A673 (cell line): ENCODE measurements around the gene LIMK1. TPM values are rescaled to one million over a fixed set of nuclear protein-coding genes. Genes with fewer than 3 reads are reported as not detected.

Source experiments
- BruUV-seq: library from RNA; stranded (reverse); fragments of 400-500 nt; replicated peaks from 2 replicates; lab custom pipeline; 2021; lab: Mats Ljungman, UMichigan
- CTCF ChIA-PET: fragments of 300-600 bp; sonication (Branson Sonifier 250); formaldehyde crosslinking; loops from one replicate; lab custom pipeline; 2022; ENCODE audit warnings: antibody characterized with exemption; lab: Charles Lee
- POLR2A ChIA-PET: fragments of 300-600 bp; sonication (Branson Sonifier 250); formaldehyde crosslinking; loops from one replicate; lab custom pipeline; 2022; ENCODE audit warnings: antibody characterized with exemption; ENCODE audit not compliant: low non-redundant PET; lab: Charles Lee
- DNase-seq: peaks from one replicate; pipeline ENCODE4 v3.0.0-alpha.2; 2015; ENCODE audit warnings: low spot score
- H3K27ac ChIP-seq: fragments of 200-600 bp; sonication (generic); 2 replicates; pipeline ENCODE4 v1.5.1; 2016; ENCODE audit warnings: mixed run types, low read depth, mild to moderate bottlenecking, mixed read lengths, antibody characterized with exemption, low read length; ENCODE audit not compliant: poor library complexity, severe bottlenecking
- H3K27me3 ChIP-seq: fragments of 200-600 bp; sonication (generic); replicated peaks from 2 replicates; pipeline ENCODE4 v1.6.1; 2017; ENCODE audit warnings: mixed run types, low read depth, mild to moderate bottlenecking, mixed read lengths, antibody characterized with exemption, low read length; ENCODE audit not compliant: insufficient read depth, poor library complexity
- H3K36me3 ChIP-seq: fragments of 200-600 bp; sonication (generic); 2 replicates; pipeline ENCODE4 v1.6.1; 2016; ENCODE audit warnings: mixed run types, mild to moderate bottlenecking, mixed read lengths, antibody characterized with exemption, low read length; ENCODE audit not compliant: insufficient read depth, poor library complexity, severe bottlenecking
- H3K4me1 ChIP-seq: fragments of 200-600 bp; sonication (generic); 2 replicates; pipeline ENCODE4 v1.6.1; 2017; ENCODE audit warnings: mixed run types, mild to moderate bottlenecking, mixed read lengths, antibody characterized with exemption, low read length; ENCODE audit not compliant: insufficient read depth, poor library complexity, severe bottlenecking
- H3K4me3 ChIP-seq: fragments of 200-600 bp; sonication (generic); 2 replicates; pipeline ENCODE4 v1.5.1; 2016; ENCODE audit warnings: low read depth, mixed run types, mild to moderate bottlenecking, mixed read lengths, low read length; ENCODE audit not compliant: poor library complexity, severe bottlenecking
- H3K9me3 ChIP-seq: fragments of 200-600 bp; sonication (generic); 2 replicates; pipeline ENCODE4 v1.6.1; 2016; ENCODE audit warnings: mixed run types, low read depth, mild to moderate bottlenecking, mixed read lengths, antibody characterized with exemption, low read length; ENCODE audit not compliant: poor library complexity, severe bottlenecking
- EZH2 ChIP-seq: fragments of 200-600 bp; sonication (generic); IDR thresholded peaks from 2 replicates; pipeline ENCODE4 v1.6.1; 2017; ENCODE audit warnings: borderline replicate concordance, low read depth, mild to moderate bottlenecking, mixed read lengths, antibody characterized with exemption, low read length; ENCODE audit not compliant: poor library complexity, severe bottlenecking
- intact Hi-C: fragments of 100-400 bp; cut with micrococcal nuclease; formaldehyde crosslinking; loops from one replicate; pipeline ENCODE4 v1.10.0; 2022; ENCODE audit not compliant: unreplicated experiment
- total RNA-seq: library from RNA; stranded (reverse); gene quantifications from 2 replicates; pipeline ENCODE4 v1.2.3, GENCODE V29; 2021
- TF ChIP-seq, protein P1 (sequence below): fragments of 300-800, 200-600 bp; sonication (generic); conservative IDR thresholded peaks from 2 replicates; pipeline ENCODE4 v1.5.1; 2017; ENCODE audit warnings: low read depth, mild to moderate bottlenecking, antibody characterized with exemption, low read length, moderate library complexity, mixed read lengths

LIMK1 gene
- total RNA-seq, 1 experiment from 2014 or later: 59.3 TPM

DNA sequence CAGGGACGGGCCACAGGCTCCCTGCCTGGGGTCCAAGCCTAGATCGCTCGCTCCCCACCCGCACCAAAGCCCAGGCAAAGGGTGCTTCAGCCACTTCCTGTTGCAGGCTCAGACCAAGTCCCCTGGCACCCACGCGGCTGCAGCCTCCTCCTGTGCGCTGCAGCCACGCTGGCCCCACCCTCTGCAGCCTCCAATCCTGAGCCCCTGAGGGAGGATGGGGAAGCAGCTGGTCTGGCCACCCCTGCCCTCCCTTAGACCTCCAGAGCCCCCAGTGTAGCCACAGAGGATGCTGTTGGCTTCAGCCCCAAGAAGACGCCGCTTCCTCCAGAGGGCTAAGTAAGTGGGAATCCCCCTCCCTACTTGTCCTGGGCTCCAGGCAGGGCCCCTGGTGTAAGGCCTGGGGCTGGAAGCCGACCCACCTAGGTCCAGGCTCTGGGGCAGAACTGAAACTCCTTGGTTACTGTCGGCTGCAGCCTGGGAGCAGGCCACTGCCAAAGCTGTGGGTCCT, 9.4 kb downstream of the LIMK1 start:
- CTCF ChIA-PET: no interaction called here

DNA sequence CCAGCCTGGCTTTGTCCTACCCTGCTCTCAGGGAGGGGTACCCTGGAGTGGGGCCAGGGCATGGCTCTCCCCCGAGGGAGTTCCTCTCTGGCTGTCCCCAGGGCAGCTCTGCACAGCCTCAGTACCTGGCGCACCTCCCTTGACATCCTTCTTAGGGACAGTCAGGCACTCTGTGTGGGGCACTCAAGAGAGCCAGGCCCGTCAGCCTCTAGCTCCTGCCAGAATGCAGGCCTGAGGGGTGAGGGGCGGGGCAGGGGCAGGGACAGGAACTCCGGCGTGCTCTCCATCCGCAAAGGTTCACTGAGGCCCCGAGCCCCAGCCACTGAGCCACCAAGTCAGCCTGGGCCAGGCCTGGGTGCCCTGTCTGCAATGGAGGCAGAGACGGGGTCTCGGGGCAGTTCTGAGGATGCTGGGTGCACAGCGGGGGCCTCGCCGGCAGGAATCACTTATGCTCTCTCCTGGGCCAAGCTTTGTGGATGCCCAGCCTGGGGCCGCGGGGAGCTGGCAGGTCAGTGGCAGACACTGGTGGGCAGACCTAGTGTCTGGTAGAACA, 10.1 kb downstream of the LIMK1 start:
- H3K27me3 ChIP-seq: no peaks in the 10 kb centered on the region
- H3K9me3 ChIP-seq: no peaks in the 10 kb centered on the region
- BruUV-seq: no TSS peak
- DNase-seq: no peak
- peaks cover 20% of the 10 kb centered on the region for H3K36me3 ChIP-seq
- peaks cover 21% of the 10 kb centered on the region for H3K4me1 ChIP-seq
- POLR2A ChIA-PET: no interaction called here
- intact Hi-C loops: no loop called here
- TF ChIP-seq, protein P1, sequence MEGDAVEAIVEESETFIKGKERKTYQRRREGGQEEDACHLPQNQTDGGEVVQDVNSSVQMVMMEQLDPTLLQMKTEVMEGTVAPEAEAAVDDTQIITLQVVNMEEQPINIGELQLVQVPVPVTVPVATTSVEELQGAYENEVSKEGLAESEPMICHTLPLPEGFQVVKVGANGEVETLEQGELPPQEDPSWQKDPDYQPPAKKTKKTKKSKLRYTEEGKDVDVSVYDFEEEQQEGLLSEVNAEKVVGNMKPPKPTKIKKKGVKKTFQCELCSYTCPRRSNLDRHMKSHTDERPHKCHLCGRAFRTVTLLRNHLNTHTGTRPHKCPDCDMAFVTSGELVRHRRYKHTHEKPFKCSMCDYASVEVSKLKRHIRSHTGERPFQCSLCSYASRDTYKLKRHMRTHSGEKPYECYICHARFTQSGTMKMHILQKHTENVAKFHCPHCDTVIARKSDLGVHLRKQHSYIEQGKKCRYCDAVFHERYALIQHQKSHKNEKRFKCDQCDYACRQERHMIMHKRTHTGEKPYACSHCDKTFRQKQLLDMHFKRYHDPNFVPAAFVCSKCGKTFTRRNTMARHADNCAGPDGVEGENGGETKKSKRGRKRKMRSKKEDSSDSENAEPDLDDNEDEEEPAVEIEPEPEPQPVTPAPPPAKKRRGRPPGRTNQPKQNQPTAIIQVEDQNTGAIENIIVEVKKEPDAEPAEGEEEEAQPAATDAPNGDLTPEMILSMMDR: no peak
- no peak for TF ChIP-seq EZH2
- CTCF ChIA-PET: no interaction called here
- H3K4me3 ChIP-seq: no peak overlapping the region
- H3K27ac ChIP-seq: peak overlapping the region; percentile 65

More for the DNA sequence above, 9.4 kb downstream of the LIMK1 start:
- intact Hi-C loops: no loop called here
- TF ChIP-seq EZH2: no peak
- TF ChIP-seq, protein P1: no peak
- Histone ChIP-seq H3K4me3 (no peak overlapping the region), H3K27me3 (no peaks in the 10 kb centered on the region), H3K4me1 (peaks cover 21% of the 10 kb centered on the region), H3K27ac (peak overlapping the region; percentile 23), H3K36me3 (peaks cover 17% of the 10 kb centered on the region), H3K9me3 (no peaks in the 10 kb centered on the region)
- no TSS peak for BruUV-seq
- POLR2A ChIA-PET: no interaction called here
- no peak for DNase-seq

DNA sequence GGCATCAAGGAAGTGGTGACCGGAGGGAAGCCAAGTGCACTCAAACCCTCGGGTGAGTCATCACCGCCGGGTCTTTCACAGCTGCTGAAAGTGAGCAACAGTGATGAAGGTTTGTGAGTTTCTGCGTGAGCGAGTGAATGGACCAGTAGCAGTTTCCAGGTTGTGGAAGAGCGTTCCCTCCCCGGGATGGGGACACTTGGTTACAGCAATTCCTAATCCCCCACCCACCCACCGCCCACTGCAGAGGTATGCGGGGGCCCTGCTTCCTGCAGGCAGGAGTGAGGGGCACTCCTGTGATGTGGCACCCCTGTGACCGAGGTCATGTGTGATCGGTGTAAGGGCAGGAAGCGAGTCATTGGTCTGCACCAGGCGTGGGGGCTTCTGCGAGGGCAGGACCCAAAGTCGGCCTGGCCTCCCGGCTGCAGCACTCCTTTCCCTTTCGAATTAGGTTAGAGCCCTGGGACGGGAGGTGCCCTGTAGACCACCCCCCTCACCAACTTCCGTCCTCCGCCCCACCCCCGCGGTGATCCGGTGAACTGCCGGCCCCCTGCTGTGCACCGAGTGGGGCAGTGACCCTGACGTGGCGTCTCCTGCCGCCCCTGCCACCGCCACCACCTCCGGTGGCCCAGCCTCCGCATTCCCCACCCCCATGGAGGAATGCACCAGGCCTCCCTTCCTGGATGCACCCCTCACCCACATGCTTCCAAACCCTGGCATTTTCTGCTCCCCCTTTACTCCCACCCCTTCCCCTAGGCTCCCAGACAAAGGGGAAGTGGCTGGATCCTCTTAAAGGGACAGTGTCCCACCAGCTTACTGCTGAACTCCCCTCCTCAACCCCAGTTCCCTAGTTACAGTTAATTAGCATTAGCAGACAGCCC, 10.9 kb downstream of the LIMK1 start:
- TF ChIP-seq, protein P1: no peak
- no peak for TF ChIP-seq EZH2
- intact Hi-C loops: no loop called here
- no peaks in the 10 kb centered on the region for H3K27me3 ChIP-seq
- DNase-seq: peak; percentile 74
- POLR2A ChIA-PET: no interaction called here
- CTCF ChIA-PET: no interaction called here
- peak overlapping the region; percentile 65 for H3K27ac ChIP-seq
- H3K36me3 ChIP-seq: peaks cover 24% of the 10 kb centered on the region
- no TSS peak for BruUV-seq
- peak overlapping the region; percentile 42 for H3K4me3 ChIP-seq
- peaks cover 21% of the 10 kb centered on the region for H3K4me1 ChIP-seq
- H3K9me3 ChIP-seq: no peaks in the 10 kb centered on the region
